NCI-H1436 (cell line): ENCODE results near the gene IRF1.
A peak's percentile ranks its signal among the peaks of the same experiment; 100 is the strongest.
"Not testable (repeated sequence)": the region's sequence is repeated elsewhere in the genome, so short reads cannot be mapped to it uniquely, and the experiment has no call there.

Experiments used
- DNase-seq: peaks from one replicate; lab custom pipeline; 2025; lab: John Stamatoyannopoulos, UW

Gene IRF1

GRCh38 chr5:132490484-132491367 lies at the start of gene IRF1:
Gene IRF1 (minus strand): TSS chr5:132490773. CDS start chr5:132489478, 1,295 bp downstream.
- DNase-seq, result peak; percentile 89

GRCh38 chr5:132540149-132540548 lies 49.6 kb upstream of the IRF1 start:
- no peak for DNase-seq

- DNase-seq, result no peak
These were observed 49.1 kb upstream of the IRF1 start for GRCh38 chr5:132539716-132540115.

- DNase-seq, result no peak
These were observed 40.4 kb upstream of the IRF1 start for GRCh38 chr5:132530946-132531345.

- no peak for DNase-seq
These were observed 38.5 kb upstream of the IRF1 start for GRCh38 chr5:132528866-132529634.

GRCh38 chr5:132528021-132528420 lies 37.4 kb upstream of the IRF1 start:
- DNase-seq, result no peak

- DNase-seq, result no peak
These were observed 36.5 kb upstream of the IRF1 start for GRCh38 chr5:132526974-132527564.

- DNase-seq, result peak; percentile 51
These were observed 35.9 kb upstream of the IRF1 start for GRCh38 chr5:132526290-132526973.

- no peak for DNase-seq
These were observed 34.7 kb upstream of the IRF1 start for GRCh38 chr5:132525299-132525724.

GRCh38 chr5:132524877-132525276 lies 34.3 kb upstream of the IRF1 start:
- DNase-seq, result not testable (repeated sequence)

- not testable (repeated sequence) for DNase-seq
These were observed 31.5 kb upstream of the IRF1 start for GRCh38 chr5:132522067-132522466.

- DNase-seq, result not testable (repeated sequence)
These were observed 23.2 kb upstream of the IRF1 start for GRCh38 chr5:132513618-132514336.

- no peak for DNase-seq
These were observed 19.5 kb upstream of the IRF1 start for GRCh38 chr5:132510076-132510475.

- DNase-seq, result no peak
These were observed 15.6 kb upstream of the IRF1 start for GRCh38 chr5:132506094-132506692.

GRCh38 chr5:132505641-132506040 lies 15.1 kb upstream of the IRF1 start:
- DNase-seq, result no peak

- DNase-seq, result no peak
These were observed 14.2 kb upstream of the IRF1 start for GRCh38 chr5:132504746-132505145.

GRCh38 chr5:132503244-132503643 lies 12.7 kb upstream of the IRF1 start:
- no peak for DNase-seq

GRCh38 chr5:132501961-132502931 lies 11.7 kb upstream of the IRF1 start:
- no peak for DNase-seq

GRCh38 chr5:132501629-132501956 lies 11.0 kb upstream of the IRF1 start:
- DNase-seq, result no peak
